ENCODE measurements around the gene MARVELD2.
A peak's percentile ranks its signal among the peaks of the same experiment; 100 is the strongest.
"Not testable (repeated sequence)": the region's sequence is repeated elsewhere in the genome, so short reads cannot be mapped to it uniquely, and the experiment has no call there.

Gene MARVELD2, protein sequence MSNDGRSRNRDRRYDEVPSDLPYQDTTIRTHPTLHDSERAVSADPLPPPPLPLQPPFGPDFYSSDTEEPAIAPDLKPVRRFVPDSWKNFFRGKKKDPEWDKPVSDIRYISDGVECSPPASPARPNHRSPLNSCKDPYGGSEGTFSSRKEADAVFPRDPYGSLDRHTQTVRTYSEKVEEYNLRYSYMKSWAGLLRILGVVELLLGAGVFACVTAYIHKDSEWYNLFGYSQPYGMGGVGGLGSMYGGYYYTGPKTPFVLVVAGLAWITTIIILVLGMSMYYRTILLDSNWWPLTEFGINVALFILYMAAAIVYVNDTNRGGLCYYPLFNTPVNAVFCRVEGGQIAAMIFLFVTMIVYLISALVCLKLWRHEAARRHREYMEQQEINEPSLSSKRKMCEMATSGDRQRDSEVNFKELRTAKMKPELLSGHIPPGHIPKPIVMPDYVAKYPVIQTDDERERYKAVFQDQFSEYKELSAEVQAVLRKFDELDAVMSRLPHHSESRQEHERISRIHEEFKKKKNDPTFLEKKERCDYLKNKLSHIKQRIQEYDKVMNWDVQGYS

GRCh38 chr5:69414885-69415583, at the start of gene MARVELD2:
Gene MARVELD2 (plus strand): TSS chr5:69415116. CDS start chr5:69419386, 4,270 bp downstream.
- CTCF ChIA-PET = no interaction called here

GRCh38 chr5:69367697-69368279, 47.1 kb upstream of the MARVELD2 start:
- no peak for TF ChIP-seq LEF1 (IDR thresholded peaks at IDR 0.05; ENCODE audit: borderline replicate concordance)
- no peak for DNase-seq (ENCODE audit: extremely low spot score)
- CTCF ChIA-PET = interaction anchor here (0.9 kb wide), 1 partner anchor 159 kb away, joined by 3 read pairs; no protein-coding TSS in a partner anchor
- POLR2A ChIA-PET = no interaction called here

More at GRCh38 chr5:69414885-69415583, at the start of gene MARVELD2:
- POLR2A ChIA-PET = no interaction called here
- peak; percentile 76 for DNase-seq (ENCODE audit: extremely low spot score)
- no peak for TF ChIP-seq FOXM1 (IDR thresholded peaks at IDR 0.05; ENCODE audit: borderline replicate concordance)
- no peak for TF ChIP-seq ELF4 (IDR thresholded peaks at IDR 0.05)
- TF ChIP-seq LEF1 (IDR thresholded peaks at IDR 0.05; ENCODE audit: borderline replicate concordance) = no peak
- no peak for TF ChIP-seq SP1 (IDR thresholded peaks at IDR 0.05)
- no peak for TF ChIP-seq TARDBP (IDR thresholded peaks at IDR 0.05)
- TF ChIP-seq L3MBTL2 (conservative IDR thresholded peaks at IDR 0.05) = no peak
- TF ChIP-seq ZNF384 (IDR thresholded peaks at IDR 0.05) = no peak
- TF ChIP-seq ARNT (IDR thresholded peaks at IDR 0.05) = no peak
- TF ChIP-seq NFRKB (IDR thresholded peaks at IDR 0.05) = no peak
- TF ChIP-seq, protein P1, sequence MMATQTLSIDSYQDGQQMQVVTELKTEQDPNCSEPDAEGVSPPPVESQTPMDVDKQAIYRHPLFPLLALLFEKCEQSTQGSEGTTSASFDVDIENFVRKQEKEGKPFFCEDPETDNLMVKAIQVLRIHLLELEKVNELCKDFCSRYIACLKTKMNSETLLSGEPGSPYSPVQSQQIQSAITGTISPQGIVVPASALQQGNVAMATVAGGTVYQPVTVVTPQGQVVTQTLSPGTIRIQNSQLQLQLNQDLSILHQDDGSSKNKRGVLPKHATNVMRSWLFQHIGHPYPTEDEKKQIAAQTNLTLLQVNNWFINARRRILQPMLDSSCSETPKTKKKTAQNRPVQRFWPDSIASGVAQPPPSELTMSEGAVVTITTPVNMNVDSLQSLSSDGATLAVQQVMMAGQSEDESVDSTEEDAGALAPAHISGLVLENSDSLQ (IDR thresholded peaks at IDR 0.05) = no peak
- TF ChIP-seq CTBP1 (IDR thresholded peaks at IDR 0.05; ENCODE audit: borderline replicate concordance) = no peak
- TF ChIP-seq FOXK2 (IDR thresholded peaks at IDR 0.05) = no peak
- no peak for TF ChIP-seq SUZ12 (IDR thresholded peaks at IDR 0.05)
- TF ChIP-seq FOXA1 (IDR thresholded peaks at IDR 0.05) = no peak
- TF ChIP-seq BHLHE40 (IDR thresholded peaks at IDR 0.05; ENCODE audit: borderline replicate concordance) = no peak
- TF ChIP-seq HDGF (IDR thresholded peaks at IDR 0.05; ENCODE audit: borderline replicate concordance) = no peak

- TF ChIP-seq SP1 (IDR thresholded peaks at IDR 0.05) (no peak), FOXM1 (IDR thresholded peaks at IDR 0.05; ENCODE audit: borderline replicate concordance) (peak; percentile 85)
- ChIA-PET POLR2A (no interaction called here), CTCF (no interaction called here)
- peak; percentile 13 for DNase-seq (ENCODE audit: extremely low spot score)
Measured at GRCh38 chr5:69368458-69369339, 46.2 kb upstream of the MARVELD2 start.

DNA sequence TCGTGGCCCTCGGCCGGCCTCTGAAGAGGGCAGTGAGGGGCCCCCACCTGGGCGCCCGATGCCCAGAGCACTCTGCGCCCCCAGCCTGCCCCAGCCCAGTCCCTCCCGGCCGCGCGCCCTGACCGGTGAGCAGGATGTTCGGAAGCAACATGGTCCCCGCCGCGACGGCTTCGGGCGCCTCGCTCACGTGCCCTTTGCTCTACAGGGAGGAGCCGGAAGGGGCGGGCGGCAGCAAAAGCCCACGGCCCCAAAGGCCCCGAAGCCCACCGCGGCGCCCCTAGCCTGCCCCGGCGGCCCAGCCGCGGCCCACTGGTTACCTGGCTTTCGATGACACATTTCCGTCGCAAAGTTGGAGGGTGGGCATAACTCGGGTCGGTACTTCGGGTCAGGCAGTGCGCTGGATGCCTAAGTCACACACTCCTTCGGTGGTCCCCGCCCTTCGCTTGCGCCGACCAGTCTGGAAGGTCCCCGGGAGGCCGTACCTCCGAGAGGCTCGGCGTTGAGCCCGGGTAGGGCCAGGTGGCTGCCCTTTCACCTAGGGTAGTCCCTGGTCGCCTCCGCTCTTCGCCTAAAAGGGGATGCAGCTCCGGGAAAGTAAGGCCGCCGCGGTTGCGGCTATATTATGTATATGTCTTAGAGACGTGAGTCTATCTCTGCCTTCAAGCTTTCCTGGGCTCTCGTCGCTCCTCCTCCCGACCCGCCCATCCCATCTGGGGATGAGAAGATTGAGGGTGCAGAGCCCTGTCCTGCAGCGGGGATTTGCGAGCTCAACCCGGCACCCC, 45.4 kb upstream of the MARVELD2 start, which contains the start of the genes AK6, RAD17 and TAF9:
AK6 (minus strand) TSS at position 181 of the 782 bp plus-strand sequence; CDS start at position 151, 30 bp downstream.
RAD17 (plus strand) TSS at position 479 of the 782 bp plus-strand sequence. CDS start 2,391 bp downstream, outside the sequence.
TAF9 (minus strand) TSS at position 181 of the 782 bp plus-strand sequence. CDS start 3,783 bp downstream, outside the sequence.
- peak; percentile 84 for DNase-seq (ENCODE audit: extremely low spot score)
- TF ChIP-seq NFRKB (IDR thresholded peaks at IDR 0.05) (no peak), SUZ12 (IDR thresholded peaks at IDR 0.05) (no peak), BHLHE40 (IDR thresholded peaks at IDR 0.05; ENCODE audit: borderline replicate concordance) (no peak), HDGF (IDR thresholded peaks at IDR 0.05; ENCODE audit: borderline replicate concordance) (no peak), LEF1 (IDR thresholded peaks at IDR 0.05; ENCODE audit: borderline replicate concordance) (no peak), TARDBP (IDR thresholded peaks at IDR 0.05) (no peak), L3MBTL2 (conservative IDR thresholded peaks at IDR 0.05) (peak; percentile 94), FOXM1 (IDR thresholded peaks at IDR 0.05; ENCODE audit: borderline replicate concordance) (no peak; the same call in 1 of the 2 replicates), ZNF384 (IDR thresholded peaks at IDR 0.05) (no peak), SP1 (IDR thresholded peaks at IDR 0.05) (no peak), ARNT (IDR thresholded peaks at IDR 0.05) (peak; percentile 51; the same call in 1 of the 2 replicates), CTBP1 (IDR thresholded peaks at IDR 0.05; ENCODE audit: borderline replicate concordance) (no peak), FOXK2 (IDR thresholded peaks at IDR 0.05) (no peak), ELF4 (IDR thresholded peaks at IDR 0.05) (peak; percentile 74), FOXA1 (IDR thresholded peaks at IDR 0.05) (no peak)
- TF ChIP-seq, protein P1 (IDR thresholded peaks at IDR 0.05) = no peak
- POLR2A ChIA-PET = interaction anchor here (1.1 to 1.4 kb wide), 2 partner anchors 10 to 11 kb away, joined by 3 read pairs; no protein-coding TSS in a partner anchor
- CTCF ChIA-PET = no interaction called here

GRCh38 chr5:69370335-69370734, 44.6 kb upstream of the MARVELD2 start:
- CTCF ChIA-PET; DNase-seq (ENCODE audit: extremely low spot score): not testable (repeated sequence)
- POLR2A ChIA-PET = interaction anchor here (0.6 to 1.4 kb wide), 3 partner anchors 9 to 12 kb away, joined by 3 read pairs; no protein-coding TSS in a partner anchor

Data from HEK293T (cell line).